Effector CD8-positive, alpha-beta T cell (primary cell): ENCODE measurements around the gene AMDHD1.
A peak's percentile ranks its signal among the peaks of the same experiment; 100 is the strongest.

Experiments used
- DNase-seq: peaks from one replicate; lab custom pipeline; 2025; lab: John Stamatoyannopoulos, UW

Gene AMDHD1

DNA sequence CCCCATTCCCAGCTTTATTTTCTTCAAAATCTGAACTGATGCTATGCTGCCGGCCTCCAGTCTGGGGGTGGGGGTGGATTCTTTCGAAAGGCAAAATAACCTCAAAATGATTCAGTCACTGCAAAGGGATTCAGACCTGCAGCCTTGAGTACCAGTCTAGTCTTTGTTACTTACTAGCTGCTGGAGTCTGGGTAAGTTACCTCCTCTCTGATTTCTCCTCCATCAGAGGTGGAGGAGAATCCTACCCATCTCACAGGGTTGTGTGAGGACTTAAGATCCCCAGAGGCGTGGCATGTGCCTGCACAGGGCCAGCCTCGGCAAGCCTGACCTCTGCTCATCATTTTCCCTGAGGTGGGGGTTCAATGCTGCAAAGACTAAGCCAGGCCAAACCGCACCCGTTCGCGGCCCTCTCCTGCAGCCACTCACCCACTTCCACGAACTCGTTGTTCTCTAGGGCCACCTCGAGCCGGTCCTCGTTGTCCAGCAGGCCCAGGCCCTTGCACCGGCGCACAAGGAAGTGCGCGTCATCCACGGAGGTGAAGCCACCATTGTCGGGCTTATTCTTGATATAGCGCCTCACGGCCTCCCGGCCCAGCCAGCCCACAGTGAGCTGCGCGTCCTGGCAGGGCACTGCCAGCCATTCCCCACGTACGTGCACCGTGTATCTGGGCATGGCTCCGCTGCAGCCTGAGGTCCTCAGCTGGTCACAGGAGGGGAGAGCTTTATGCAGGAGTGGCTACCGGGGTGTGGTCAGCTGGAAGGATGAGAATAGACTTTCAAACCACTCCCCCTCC, 52.3 kb downstream of the AMDHD1 start:
- no peak for DNase-seq

DNA sequence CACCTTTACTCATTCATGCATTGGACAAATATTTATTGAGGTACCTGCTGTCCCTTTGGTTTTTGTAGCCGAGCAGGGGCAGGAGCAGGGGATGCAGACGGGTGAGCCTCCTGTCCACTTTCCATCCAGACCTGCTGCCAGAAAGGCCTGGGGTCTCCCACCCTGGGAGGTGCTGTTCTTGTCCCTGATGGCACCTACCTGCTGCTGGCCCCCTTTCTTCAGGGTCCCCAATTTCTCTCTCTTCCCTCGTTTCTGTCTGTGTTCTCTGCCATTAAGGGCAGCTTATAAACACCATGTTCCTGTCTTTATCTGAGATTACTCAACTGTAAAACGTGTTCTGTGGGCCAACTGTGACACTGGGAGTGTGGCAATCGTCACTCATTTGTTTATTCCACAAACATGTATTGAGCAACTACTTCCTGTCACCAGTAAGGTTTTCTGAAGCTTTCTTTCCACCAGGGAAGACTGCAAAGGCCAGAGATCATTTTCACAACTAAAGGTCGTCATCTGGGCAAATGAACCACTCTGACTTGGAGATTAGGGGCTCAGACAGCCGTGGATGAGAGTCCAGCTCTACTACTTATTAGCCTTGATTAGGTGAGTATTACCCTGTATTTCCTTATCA, 53.0 kb downstream of the AMDHD1 start, which contains the start of gene HAL:
HAL (minus strand) TSS at position 311 of the 625 bp plus-strand sequence. CDS start 434 bp downstream, outside the sequence.
- DNase-seq, result no peak

DNA sequence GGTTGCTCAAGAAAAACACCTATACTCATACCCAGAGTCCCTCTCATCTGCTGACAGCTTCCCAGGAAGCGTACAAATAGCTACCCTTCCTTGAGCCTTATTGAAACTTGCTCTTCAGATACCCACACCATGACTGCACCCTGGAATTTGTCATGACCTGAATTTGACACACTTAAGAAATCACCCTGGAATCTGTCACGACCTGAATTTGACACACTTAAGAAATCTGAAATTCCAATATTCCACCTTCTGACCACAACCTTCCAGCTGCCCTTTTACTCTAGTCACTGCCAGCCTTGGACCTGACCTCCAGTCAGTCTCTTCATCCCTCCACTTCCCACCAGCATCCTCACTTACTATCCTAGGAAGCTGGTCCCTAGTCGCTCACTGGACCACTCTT, 54.1 kb downstream of the AMDHD1 start:
- DNase-seq, result no peak

DNA sequence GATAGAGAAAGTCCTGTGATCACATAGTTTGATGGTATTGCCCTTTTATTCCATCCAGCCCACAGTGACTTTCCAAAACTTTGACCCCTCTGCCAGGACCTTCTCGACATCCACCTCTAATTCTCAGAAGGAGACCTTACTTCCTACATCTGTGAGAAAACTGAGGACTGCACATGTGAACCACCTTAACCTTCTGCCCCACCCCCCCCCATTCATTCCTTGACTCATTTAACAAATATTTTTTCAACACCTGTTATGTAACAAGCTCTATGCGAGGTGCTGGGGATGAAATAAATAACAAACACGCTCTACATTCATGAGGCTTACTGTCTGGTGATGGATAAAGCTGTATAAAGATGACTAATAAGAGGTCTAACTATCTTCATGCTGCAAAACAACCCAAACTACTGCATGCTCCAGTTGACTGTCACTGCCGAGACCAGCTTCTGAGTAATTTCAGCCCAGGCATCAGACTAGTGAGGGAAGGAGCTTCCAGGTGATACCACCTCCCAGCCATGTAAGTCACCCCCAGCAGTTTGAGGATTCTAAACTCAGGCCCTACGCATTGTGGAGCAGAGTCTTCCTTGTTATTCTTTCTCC, 54.9 kb downstream of the AMDHD1 start:
- no peak for DNase-seq

DNA sequence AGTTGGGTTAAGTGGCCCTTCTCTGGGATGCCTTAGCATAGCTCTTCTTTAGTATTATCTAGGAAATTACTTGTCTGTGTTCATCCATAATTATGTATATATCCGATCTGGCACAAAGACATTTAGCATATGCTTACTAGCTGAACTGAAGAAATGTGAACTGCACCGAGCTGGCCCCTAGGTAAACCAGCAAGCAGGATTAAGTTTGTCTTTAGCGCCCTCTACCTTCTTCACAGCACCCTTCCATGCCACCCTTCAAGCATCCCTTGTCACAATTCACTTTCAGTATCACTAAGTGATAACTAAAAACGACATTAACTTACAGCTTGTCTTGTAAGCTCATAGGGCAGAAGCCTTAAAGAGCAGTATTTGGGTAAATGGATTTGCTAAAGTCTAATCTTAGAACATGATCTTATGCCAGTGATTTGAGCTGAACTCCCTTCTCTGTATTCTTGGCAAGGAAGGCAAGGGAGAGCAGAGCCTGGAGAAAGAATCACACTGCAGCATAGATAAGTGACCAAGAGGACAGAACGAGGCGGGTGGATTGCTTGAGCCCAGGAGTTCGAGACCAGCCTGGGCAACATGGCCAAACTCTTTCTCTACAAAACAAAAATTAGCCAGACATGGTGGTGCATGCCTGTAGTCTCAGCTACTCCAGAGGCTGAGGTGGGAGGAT, 55.6 kb downstream of the AMDHD1 start:
- DNase-seq, result peak; percentile 2

DNA sequence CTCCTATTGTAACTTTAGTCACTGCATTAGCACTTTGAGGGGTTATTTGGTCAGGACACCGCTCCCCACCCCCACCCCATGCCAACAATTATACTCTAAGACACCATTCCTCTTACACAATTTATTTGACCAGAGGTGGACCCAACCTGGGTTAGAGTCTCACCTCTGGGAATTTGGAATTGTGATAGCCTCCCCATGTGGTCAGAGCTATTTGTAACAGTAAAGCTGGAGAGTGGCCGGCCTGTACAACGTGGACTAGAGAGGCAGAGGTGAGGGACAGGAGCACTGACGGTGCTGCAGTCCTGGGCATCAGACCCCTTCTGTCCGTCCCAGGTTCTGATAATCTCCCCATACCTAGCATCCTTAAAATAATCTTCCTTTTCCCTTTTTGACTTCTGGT, 56.4 kb downstream of the AMDHD1 start:
- no peak for DNase-seq

DNA sequence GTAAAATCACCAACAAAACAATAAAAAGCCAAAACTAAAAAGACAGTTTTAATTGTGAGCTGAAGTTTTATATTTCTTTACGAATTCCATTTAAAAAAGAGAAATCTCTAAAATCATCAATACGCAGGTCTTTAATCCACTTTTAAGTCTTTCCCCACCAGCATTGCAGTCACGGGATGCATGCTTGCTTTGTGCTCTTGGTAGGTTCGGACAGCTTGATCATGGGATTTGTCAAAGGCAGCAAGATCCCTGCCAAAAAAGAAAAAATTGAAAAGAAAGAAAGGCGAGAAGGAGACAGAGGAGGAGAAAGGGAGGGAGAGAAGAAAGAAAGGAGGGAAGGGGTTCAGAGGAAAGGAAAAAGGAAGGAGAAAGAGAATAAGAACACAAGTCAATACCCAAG, 57.7 kb downstream of the AMDHD1 start:
- no peak for DNase-seq

DNA sequence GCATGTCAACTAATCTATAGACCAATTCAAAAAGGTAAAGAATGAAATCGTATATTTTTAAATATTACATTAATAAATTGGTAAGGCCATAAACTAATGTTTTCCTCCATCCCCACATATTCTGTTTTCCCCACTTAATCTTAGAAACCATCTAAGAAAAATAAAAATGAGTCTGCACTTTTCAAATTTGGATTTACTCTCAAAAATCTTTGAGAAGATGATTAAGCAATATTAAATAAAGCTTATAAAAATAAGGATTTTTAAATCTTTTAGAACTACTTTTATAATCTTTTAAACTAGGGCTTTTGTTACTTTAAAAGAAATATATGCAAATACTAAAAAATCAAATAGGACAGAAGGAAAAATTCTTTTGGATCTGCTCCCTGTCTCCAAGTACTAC, 63.6 kb downstream of the AMDHD1 start:
- no peak for DNase-seq

DNA sequence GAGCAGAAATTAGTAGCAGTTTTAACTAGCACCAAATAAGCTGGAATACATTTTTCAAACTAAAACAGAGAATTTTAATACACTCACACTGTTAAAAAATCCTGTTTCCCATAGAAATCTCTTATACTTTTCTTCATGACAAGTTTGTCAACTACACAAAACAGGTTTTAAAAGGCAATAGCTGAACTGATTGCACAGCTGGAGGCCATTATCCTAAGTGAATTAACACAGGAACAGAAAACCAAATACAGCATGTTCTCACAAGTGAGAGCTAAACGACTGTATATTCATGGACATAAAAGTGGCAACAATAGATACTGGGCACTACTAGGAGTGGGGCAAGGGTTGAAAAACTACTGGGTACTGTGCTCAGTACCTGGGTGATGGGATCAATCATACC, 64.6 kb downstream of the AMDHD1 start:
- no peak for DNase-seq

DNA sequence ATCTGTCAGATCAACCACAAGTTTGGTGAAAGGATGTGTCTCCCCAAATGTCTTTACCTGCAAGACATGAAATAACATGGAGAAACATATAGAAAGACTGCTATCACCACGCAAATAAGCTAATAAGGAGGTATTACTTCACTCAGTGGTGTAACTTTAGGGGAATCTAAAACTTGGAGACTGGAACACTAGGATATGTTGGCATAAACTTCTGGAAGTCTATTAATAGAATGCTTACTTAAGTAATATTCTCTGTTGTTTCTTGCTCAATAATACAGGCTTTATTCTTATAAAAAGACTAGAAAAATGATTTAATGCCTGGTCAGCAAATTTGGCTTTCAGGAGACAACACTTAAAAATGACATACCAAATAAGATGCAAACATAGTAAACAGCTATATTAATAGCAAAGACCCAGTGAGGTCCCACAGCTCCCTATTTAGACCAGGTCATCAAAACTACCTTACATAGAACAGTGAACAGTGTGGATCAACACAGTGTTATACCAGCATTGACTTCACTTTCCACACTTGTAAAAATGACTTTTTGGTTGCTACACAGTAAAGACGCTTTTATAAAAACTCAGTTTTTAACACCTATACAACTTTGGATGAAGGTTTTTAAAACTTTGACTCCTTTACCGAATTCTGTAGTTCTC, 71.9 kb downstream of the AMDHD1 start:
- no peak for DNase-seq

DNA sequence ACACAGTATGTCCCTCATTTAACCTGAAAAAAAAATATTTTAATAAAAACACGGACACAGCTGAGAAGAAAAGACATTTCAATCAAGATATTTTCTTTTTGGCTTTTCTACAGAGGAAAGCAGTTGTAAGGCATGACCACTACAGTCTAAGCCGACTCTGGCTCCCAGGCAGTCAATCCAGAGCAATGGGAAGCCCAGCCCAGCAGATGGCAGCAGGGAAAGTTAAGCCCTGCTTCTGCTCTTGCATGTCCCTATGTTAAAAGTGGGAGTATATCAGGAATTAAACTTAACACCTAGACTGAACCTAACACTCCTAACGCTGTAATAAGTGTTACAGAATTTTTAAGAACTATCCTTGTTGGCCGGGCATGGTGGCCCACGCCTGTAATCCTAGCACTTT, 72.5 kb downstream of the AMDHD1 start:
- DNase-seq, result no peak
